EL (cell line): ENCODE results near the gene NKD1.
"Not testable (repeated sequence)": the region's sequence is repeated elsewhere in the genome, so short reads cannot be mapped to it uniquely, and the experiment has no call there.

Source experiments
- DNase-seq: peaks from one replicate; pipeline ENCODE4 v3.0.0-alpha.2; 2016

Gene NKD1

DNA sequence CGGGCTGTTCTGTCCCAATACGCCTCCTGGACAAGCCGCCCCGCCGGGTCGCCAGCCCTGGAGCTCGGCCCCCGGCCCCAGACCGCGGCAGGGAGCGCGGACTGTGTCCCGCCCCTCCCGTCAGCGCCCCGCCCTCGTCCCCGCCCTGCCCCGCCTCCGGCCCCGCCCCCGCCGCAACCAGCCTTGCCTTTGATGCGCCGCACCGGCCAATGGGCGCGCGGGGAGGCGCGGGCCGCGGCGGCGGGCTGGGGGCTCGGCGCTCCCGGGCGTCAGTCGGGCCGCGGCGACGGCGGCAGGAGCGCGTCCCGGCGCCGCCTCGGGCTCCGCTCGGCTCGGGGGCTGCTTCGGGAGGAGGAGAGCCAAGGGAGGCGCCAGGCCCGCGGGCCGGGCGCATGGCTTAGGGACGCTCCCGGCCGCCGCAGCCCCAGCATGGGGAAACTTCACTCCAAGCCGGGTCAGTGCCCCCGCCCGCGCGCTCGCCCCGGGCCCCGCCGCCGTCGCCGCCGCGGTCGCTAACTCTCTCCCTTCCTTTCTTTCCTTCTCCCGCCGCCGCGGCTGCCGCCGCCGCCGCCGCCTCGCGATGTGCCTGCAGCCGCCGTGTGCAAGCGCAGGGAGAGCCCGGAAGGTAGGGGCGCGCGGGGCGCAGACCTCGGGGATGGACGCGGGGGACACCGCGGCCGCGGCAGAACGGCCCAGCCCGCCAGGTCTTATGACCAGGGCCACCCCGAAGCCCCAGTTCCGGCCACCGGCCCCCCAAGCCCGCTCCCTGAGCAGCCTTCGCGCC lies at the start of gene NKD1:
TSS of gene NKD1 (plus strand) at position 272 of the 784 bp plus-strand sequence. CDS start at position 430, 158 bp downstream.
- peak; percentile 44 for DNase-seq

- DNase-seq: no peak
Measured at GRCh38 chr16:50498431-50499155, 49.6 kb upstream of the NKD1 start.

DNA sequence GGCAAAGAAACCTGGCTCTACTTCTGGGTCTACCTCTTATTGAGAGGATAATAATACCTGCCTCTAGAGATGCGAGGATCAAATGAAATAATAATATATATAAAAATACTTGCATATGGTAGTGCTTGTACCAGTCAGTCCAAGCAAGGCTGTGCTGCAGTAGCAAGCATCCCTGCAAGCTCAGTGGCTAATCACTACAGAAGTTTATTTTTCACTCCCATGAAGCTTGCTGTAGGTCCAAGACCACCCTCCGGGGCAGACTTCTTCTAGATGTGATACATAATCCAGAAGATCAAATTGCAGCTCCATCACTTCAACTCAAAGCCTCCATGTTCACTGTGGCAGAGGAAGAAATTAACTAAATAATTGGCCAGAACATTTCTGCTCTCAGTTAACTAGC lies 48.9 kb upstream of the NKD1 start:
- DNase-seq: no peak

GRCh38 chr16:50500171-50500874 lies 47.9 kb upstream of the NKD1 start:
- DNase-seq: no peak

- DNase-seq: no peak
Measured at GRCh38 chr16:50501251-50501650, 46.9 kb upstream of the NKD1 start.

- DNase-seq: no peak
Measured at GRCh38 chr16:50501986-50502615, 46.1 kb upstream of the NKD1 start.

- no peak for DNase-seq
Measured at GRCh38 chr16:50502616-50503011, 45.6 kb upstream of the NKD1 start.

DNA sequence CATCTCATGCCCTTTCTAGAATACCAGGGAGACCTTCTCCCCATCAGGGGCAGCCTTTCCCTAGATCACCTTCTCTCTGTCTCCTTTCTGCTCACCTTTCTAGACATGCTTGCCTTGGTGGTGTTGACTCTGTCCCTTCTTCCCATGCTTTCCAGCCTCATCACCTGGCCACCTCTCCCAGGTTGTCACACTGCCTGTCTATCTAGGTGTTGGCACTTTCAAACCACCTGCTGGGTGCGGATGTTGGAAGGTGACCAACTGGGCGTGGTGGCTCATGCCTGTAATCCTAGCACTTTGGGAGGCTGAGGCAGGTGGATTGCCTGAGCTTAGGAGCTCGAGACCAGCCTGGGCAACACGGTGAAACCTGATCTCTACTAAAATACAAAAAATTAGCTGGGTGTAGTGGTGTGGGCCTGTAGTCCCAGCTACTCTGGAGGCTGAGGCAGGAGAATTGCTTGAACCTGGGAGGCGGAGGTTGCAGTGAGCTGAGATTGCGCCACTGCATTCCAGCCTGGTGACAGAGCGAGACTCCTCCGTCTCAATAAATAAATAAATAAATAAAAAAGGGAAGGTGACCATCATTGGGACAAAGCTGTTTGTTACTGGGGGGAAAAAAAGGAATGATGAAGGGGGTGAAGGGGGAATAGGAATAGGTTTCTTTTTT lies 44.2 kb upstream of the NKD1 start:
- DNase-seq: not testable (repeated sequence)

DNA sequence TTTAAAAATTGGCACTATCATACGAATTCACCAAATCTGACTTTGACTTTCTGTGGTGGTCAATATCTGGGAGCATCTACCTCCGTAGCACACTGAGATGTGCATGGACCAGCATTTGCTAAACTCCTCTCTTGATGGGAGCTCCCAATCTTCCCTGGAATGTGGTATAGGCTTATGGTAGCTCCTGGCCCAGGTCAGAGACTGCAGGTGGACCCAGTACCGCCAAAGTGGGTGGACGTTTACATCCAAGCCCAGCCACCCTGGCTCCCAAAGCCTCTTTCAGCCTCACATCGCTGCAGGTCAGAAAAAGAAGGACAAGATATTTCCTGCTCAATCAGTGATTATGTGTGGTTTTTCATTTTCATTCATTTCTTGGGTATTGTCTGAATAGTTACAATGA lies 43.1 kb upstream of the NKD1 start:
- DNase-seq: no peak

- no peak for DNase-seq
Measured at GRCh38 chr16:50505714-50506542, 42.3 kb upstream of the NKD1 start.

DNA sequence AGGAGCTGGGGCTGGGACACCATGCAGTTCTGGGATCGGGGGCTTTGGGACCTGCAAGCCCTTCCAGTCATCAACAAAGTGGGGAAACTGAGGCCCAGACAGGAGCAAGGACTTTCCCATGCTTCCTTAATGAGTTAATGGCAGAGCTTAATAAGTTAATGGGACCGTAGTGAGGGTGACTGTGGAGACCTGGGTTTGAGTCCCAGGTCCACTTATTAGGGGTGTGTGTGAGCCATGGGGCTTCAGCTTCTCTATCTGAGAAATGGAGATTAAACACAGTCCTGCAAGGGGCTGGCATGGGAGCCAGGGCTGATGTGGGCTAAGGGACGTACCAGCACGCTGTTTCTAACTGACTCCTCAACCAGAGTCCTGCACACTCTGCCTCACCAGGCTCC lies 41.7 kb upstream of the NKD1 start:
- DNase-seq: no peak

GRCh38 chr16:50507397-50507796 lies 40.8 kb upstream of the NKD1 start:
- DNase-seq: no peak

GRCh38 chr16:50509521-50510341 lies 38.5 kb upstream of the NKD1 start:
- DNase-seq: peak; percentile 31

DNA sequence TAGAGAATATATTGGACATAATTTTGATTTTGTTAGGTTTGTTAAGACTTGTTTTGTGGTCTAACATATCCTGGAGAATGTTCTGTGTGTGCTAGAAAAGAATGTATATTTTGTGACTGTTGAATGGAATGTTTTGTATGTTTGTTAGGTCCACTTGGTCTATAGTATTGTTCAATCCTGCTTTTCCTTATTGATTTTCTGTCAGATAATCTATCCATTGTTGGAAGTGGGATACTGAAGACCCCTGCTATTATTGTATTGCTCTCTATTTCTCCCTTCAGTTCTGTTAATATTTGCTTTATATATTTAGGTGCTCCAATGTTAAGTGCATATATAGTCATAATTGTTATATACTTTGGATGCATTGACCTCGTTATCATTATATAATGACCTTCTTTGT lies 33.0 kb upstream of the NKD1 start:
- no peak for DNase-seq

GRCh38 chr16:50516401-50516800 lies 31.8 kb upstream of the NKD1 start:
- DNase-seq: no peak

GRCh38 chr16:50516890-50517289 lies 31.3 kb upstream of the NKD1 start:
- no peak for DNase-seq

GRCh38 chr16:50517450-50518252 lies 30.5 kb upstream of the NKD1 start:
- DNase-seq: no peak

DNA sequence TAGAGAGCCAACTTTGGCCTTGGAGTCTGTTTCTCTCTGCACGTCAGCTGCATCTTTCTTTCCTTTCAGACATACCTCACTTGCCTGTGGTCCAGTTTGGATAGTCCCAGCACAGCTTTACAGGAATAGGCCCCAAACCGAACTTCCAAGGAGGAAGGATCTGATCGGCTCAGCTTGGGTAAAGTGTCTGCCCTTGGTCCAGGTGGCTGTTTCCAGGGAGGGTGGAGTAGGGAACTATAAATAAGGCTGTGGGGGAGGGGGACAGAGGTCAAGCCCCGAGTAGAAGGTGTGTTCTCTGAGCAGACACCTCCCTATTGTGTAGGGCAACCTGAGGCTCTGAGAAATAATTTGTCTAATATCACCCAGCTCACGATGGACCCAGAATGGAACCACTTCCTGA lies 29.2 kb upstream of the NKD1 start:
- DNase-seq: no peak

DNA sequence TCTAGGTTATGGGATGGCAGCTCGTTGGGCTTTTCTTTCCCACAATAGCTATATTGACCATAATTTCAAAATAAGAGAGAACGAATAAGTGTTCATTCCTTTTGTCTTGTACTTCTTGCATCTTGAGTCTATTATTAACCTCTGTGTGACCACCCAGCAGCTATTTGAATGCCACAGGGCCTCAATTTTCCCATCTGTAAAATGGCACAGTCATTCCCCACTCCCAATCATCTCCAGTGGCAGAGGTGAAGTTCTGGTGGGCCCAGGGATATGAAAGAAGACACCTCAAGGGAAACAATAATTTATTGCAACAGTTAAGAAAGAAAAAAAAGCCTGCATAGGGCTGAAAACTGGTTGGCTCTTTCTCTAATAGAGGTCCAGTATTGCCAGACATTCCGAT lies 28.6 kb upstream of the NKD1 start:
- DNase-seq: no peak
